Nephron progenitor cell (in vitro differentiated cells): ENCODE data around the gene DNAH9.

Experiments used
- DNase-seq: peaks from one replicate; pipeline ENCODE4 v3.0.0; 2021
- H3K27ac Mint-ChIP-seq: 2 replicates; pipeline ENCODE4 v1.8.0; 2021; ENCODE audit warnings: mild to moderate bottlenecking, moderate library complexity, mixed read lengths
- H3K27me3 Mint-ChIP-seq: 2 replicates; pipeline ENCODE4 v1.8.0; 2021; ENCODE audit warnings: mild to moderate bottlenecking, low read depth, mixed read lengths; ENCODE audit not compliant: poor library complexity
- H3K36me3 Mint-ChIP-seq: 2 replicates; pipeline ENCODE4 v1.8.0; 2021; ENCODE audit warnings: low read depth, mixed read lengths
- H3K4me1 Mint-ChIP-seq: 2 replicates; pipeline ENCODE4 v1.8.0; 2021; ENCODE audit warnings: mixed read lengths
- H3K4me3 Mint-ChIP-seq: 2 replicates; pipeline ENCODE4 v1.8.0; 2021; ENCODE audit warnings: mild to moderate bottlenecking, moderate library complexity, mixed read lengths
- H3K9me3 Mint-ChIP-seq: 2 replicates; pipeline ENCODE4 v1.8.0; 2021; ENCODE audit warnings: mild to moderate bottlenecking, moderate library complexity, mixed read lengths
- CTCF ChIP-seq: fragments of 200-600 bp; sonication (generic); IDR thresholded peaks from 2 replicates; pipeline ENCODE4 v1.5.0; 2021; ENCODE audit warnings: antibody characterized with exemption

DNAH9 gene

GRCh38 chr17:11823862-11824261 is 225.6 kb downstream of the DNAH9 start:
- no peaks in the 10 kb centered on the region for H3K9me3 Mint-ChIP-seq
- H3K4me1 Mint-ChIP-seq: peaks cover 14% of the 10 kb centered on the region
- no peak overlapping the region for H3K4me3 Mint-ChIP-seq
- no peak for TF ChIP-seq CTCF
- no peaks in the 10 kb centered on the region for H3K36me3 Mint-ChIP-seq
- no peak overlapping the region for H3K27ac Mint-ChIP-seq
- peaks cover 11% of the 10 kb centered on the region for H3K27me3 Mint-ChIP-seq
- DNase-seq: no peak

- Mint-ChIP-seq H3K4me3 (no peak overlapping the region), H3K27ac (no peak overlapping the region), H3K27me3 (peaks cover 11% of the 10 kb centered on the region), H3K4me1 (peaks cover 14% of the 10 kb centered on the region), H3K9me3 (peaks cover 5% of the 10 kb centered on the region), H3K36me3 (no peaks in the 10 kb centered on the region)
- no peak for DNase-seq
- TF ChIP-seq CTCF: no peak
Measured at GRCh38 chr17:11825572-11826209, 227.4 kb downstream of the DNAH9 start.

GRCh38 chr17:11832401-11833137 is 234.3 kb downstream of the DNAH9 start:
- H3K36me3 Mint-ChIP-seq: no peaks in the 10 kb centered on the region
- peaks cover 12% of the 10 kb centered on the region for H3K27me3 Mint-ChIP-seq
- TF ChIP-seq CTCF: no peak
- peaks cover 10% of the 10 kb centered on the region for H3K9me3 Mint-ChIP-seq
- H3K27ac Mint-ChIP-seq: no peak overlapping the region
- peaks cover 21% of the 10 kb centered on the region for H3K4me1 Mint-ChIP-seq
- H3K4me3 Mint-ChIP-seq: no peak overlapping the region
- no peak for DNase-seq

GRCh38 chr17:11836508-11836907 is 238.2 kb downstream of the DNAH9 start:
- H3K27me3 Mint-ChIP-seq: peaks cover 11% of the 10 kb centered on the region

GRCh38 chr17:11840052-11840451 is 241.8 kb downstream of the DNAH9 start:
- no peak overlapping the region for H3K27ac Mint-ChIP-seq
- no peaks in the 10 kb centered on the region for H3K4me1 Mint-ChIP-seq

More at GRCh38 chr17:11836508-11836907, 238.2 kb downstream of the DNAH9 start:
- Mint-ChIP-seq H3K9me3 (no peaks in the 10 kb centered on the region), H3K36me3 (no peaks in the 10 kb centered on the region), H3K27ac (no peak overlapping the region), H3K4me1 (peaks cover 13% of the 10 kb centered on the region), H3K4me3 (no peak overlapping the region)
- no peak for DNase-seq
- no peak for TF ChIP-seq CTCF

More at GRCh38 chr17:11840052-11840451, 241.8 kb downstream of the DNAH9 start:
- Mint-ChIP-seq H3K27me3 (peaks cover 7% of the 10 kb centered on the region), H3K9me3 (peaks cover 8% of the 10 kb centered on the region), H3K4me3 (no peak overlapping the region), H3K36me3 (no peaks in the 10 kb centered on the region)
- TF ChIP-seq CTCF: no peak
- no peak for DNase-seq
